ENCODE results near the gene DBP.
"Not testable (repeated sequence)": the region's sequence is repeated elsewhere in the genome, so short reads cannot be mapped to it uniquely, and the experiment has no call there.

The DBP gene

GRCh38 chr19:48636859-48637448 lies at the start of gene DBP:
DBP (minus strand) TSS chr19:48637379; CDS start chr19:48636994, 385 bp downstream.
- no peak for DNase-seq (ENCODE audit: low read depth in 2 of 2, low spot score in 1 of 2)

GRCh38 chr19:48686637-48687036 lies 49.5 kb upstream of the DBP start:
- DNase-seq (ENCODE audit: low read depth in 2 of 2, low spot score in 1 of 2): not testable (repeated sequence)

- no peak for DNase-seq (ENCODE audit: low read depth in 2 of 2, low spot score in 1 of 2)
Measured at GRCh38 chr19:48686088-48686487, 48.9 kb upstream of the DBP start.

DNA sequence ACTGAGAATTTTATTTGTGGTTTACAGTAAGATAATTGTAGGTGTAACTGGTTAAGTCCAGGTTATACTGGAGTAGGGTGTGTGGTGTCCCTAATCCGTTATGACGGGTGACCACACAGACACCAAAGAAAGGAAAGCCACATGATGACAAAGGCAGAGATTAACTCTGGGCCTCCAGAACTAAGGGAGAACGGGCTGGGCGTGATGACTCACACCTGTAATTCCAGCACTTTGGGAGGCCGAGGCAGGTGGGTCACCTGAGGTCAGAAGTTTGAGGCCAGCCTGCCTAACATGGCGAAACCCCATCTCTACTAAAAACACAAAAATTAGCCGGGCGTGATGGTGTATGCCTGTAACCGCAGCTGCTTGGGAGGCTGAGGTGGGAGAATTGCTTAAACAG lies 48.4 kb upstream of the DBP start:
- no peak for DNase-seq (ENCODE audit: low read depth in 2 of 2, low spot score in 1 of 2)

DNA sequence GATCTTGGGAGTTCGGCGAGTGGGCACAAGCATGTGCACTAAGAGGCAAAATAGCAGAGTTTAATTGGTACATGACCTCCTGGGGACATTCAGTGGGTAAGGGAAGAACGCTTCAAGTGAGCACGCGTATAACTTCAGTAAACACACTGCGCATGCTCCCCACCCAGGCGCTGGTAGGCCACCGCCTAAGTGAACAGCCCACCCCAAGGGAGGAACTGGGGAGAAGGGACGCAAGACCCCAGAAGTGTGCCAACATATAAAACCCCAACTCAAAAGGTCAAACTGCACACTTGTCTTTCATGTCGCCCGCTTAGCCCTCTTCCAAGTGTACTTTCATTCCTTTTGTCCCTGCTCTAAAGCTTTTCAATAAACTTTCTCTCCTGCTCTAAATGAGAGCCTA lies 46.2 kb upstream of the DBP start:
- no peak for DNase-seq (ENCODE audit: low read depth in 2 of 2, low spot score in 1 of 2)

- DNase-seq (ENCODE audit: low read depth in 2 of 2, low spot score in 1 of 2): no peak
Measured at GRCh38 chr19:48681127-48681470, 43.9 kb upstream of the DBP start.

- DNase-seq (ENCODE audit: low read depth in 2 of 2, low spot score in 1 of 2): no peak
Measured at GRCh38 chr19:48680436-48681126, 43.4 kb upstream of the DBP start.

- DNase-seq (ENCODE audit: low read depth in 2 of 2, low spot score in 1 of 2): not testable (repeated sequence)
Measured at GRCh38 chr19:48680006-48680405, 42.8 kb upstream of the DBP start.

- DNase-seq (ENCODE audit: low read depth in 2 of 2, low spot score in 1 of 2): no peak
Measured at GRCh38 chr19:48678201-48678600, 41.0 kb upstream of the DBP start.

- no peak for DNase-seq (ENCODE audit: low read depth in 2 of 2, low spot score in 1 of 2)
Measured at GRCh38 chr19:48676887-48677286, 39.7 kb upstream of the DBP start.

- no peak for DNase-seq (ENCODE audit: low read depth in 2 of 2, low spot score in 1 of 2)
Measured at GRCh38 chr19:48676487-48676886, 39.3 kb upstream of the DBP start.

GRCh38 chr19:48674921-48675824 lies 38.0 kb upstream of the DBP start:
- DNase-seq (ENCODE audit: low read depth in 2 of 2, low spot score in 1 of 2): peak; percentile 42 to 51

- DNase-seq (ENCODE audit: low read depth in 2 of 2, low spot score in 1 of 2): no peak
Measured at GRCh38 chr19:48674216-48674809, 37.1 kb upstream of the DBP start.

DNA sequence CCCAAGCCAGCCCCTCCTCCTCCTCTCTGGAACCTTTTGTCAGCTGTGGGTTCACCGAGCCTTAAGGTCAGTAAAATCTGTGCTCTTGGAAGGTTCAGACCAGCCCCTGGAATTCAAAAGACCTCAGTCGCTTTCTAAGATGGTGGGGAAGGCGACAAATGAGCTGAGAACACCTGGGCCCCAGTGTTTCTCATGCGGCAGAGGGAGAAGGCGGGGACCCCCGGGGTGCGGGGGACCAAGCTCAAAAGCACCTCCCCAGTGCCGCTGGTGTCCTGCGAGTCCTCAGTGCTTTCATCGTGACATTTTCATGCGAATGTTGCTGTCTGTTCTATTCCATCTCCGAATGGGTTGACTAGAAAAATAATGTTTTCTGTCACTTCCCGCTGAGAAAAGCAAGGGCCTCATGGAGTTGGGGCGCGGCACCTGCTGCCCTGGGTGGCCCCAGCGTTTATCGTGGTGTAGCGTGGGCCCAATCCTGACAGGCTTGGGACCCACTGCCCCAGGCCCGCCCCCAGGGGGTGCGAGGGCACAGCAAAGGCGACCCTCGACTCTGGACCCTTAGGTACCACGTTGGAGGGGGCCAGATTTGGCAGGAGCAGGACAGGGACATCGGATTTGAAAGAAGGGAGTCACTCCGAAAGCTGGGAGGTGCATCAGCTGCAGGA lies 36.4 kb upstream of the DBP start:
- no peak for DNase-seq (ENCODE audit: low read depth in 2 of 2, low spot score in 1 of 2)

DNA sequence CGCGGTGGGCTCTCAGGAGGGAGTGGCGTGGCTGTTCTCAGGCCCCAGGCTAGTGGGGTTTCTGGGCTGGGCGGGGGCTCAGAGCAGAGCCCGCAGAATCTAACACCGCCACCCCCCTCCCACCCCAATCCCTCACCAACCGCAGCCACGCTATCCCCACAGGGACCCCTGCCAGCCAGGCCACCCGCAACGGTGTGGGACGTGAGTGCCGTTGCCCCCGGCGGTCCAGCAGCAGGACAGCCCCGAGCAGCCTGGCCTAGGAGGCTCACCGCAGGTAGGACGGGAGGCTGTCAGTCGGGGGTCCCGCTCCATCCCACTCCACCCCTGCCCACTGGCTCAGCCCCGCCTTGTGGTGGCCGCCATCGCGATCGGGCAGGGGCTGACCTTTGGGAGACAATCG lies 35.8 kb upstream of the DBP start, which contains the start of gene NTN5:
Gene NTN5 (minus strand): TSS at position 24 of the 400 bp plus-strand sequence. CDS start 2,031 bp downstream, outside the sequence.
- DNase-seq (ENCODE audit: low read depth in 2 of 2, low spot score in 1 of 2): no peak

- DNase-seq (ENCODE audit: low read depth in 2 of 2, low spot score in 1 of 2): no peak
Measured at GRCh38 chr19:48671446-48671995, 34.3 kb upstream of the DBP start.

GRCh38 chr19:48670699-48671445 lies 33.7 kb upstream of the DBP start:
- DNase-seq (ENCODE audit: low read depth in 2 of 2, low spot score in 1 of 2): no peak

GRCh38 chr19:48669903-48670668 lies 32.9 kb upstream of the DBP start:
- no peak for DNase-seq (ENCODE audit: low read depth in 2 of 2, low spot score in 1 of 2)

DNA sequence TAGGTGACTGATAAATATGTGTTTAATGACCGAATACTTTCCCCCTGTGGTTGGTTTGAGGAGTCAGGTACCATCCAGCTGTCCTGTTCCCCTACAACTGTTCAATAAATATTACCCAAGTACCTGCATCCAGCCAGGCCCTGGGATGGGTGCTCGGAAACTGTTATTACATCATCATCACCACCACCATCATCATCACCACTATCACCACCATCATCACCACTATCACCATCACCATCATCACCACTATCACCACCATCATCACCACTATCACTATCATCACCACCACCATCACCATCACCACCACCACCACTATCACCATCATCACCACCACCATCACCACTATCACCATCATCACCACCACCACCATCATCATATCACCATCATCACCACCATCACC lies 31.6 kb upstream of the DBP start:
- no peak for DNase-seq (ENCODE audit: low read depth in 2 of 2, low spot score in 1 of 2)

Data from stimulated activated CD8-positive, alpha-beta memory T cell treated with anti-CD3 and anti-CD28 coated beads, Interleukin-4, amount 100 ng/mL, for 4 hours (primary cell).